CD4-positive, alpha-beta memory T cell (primary cell): ENCODE data around the gene SLC6A17. TPM values are rescaled to one million over a fixed set of nuclear protein-coding genes. Genes with fewer than 3 reads are reported as not detected.

Experiments
- CTCF ChIA-PET: fragments of 350-600 bp; sonication (Branson Sonifier 250); formaldehyde crosslinking; loops from one replicate; lab custom pipeline; 2021; ENCODE audit warnings: inconsistent platforms; ENCODE audit not compliant: partially characterized antibody; lab: Charles Lee
- POLR2A ChIA-PET: fragments of 350-600 bp; sonication (Branson Sonifier 250); formaldehyde crosslinking; loops from one replicate; lab custom pipeline; 2021; ENCODE audit not compliant: partially characterized antibody; lab: Charles Lee
- DNase-seq, 5 donors: peaks; one replicate each; pipeline versions ENCODE4 v3.0.0 to v3.0.0-alpha.2; 2020 to 2022; ENCODE audit warnings: mixed read lengths in 1 of 5
- H3K27ac ChIP-seq: one replicate; pipeline ENCODE4 v1.7.0; 2013; ENCODE audit warnings: low read depth, low read length
- H3K27me3 ChIP-seq: 2 replicates; pipeline ENCODE4 v1.7.0; 2013; ENCODE audit warnings: mild to moderate bottlenecking, low read length, moderate library complexity; ENCODE audit not compliant: insufficient read depth
- H3K36me3 ChIP-seq: 2 replicates; pipeline ENCODE4 v1.7.0; 2013; ENCODE audit warnings: mild to moderate bottlenecking, low read length, moderate library complexity; ENCODE audit not compliant: insufficient read depth
- H3K4me1 ChIP-seq: 2 replicates; pipeline ENCODE4 v1.7.0; 2013; ENCODE audit warnings: mild to moderate bottlenecking, low read length, moderate library complexity; ENCODE audit not compliant: insufficient read depth
- H3K4me3 ChIP-seq, 2 donors: one replicate each; pipeline ENCODE4 v1.7.0; 2013; ENCODE audit warnings: low read length in 2 of 2, mild to moderate bottlenecking in 1 of 2
- H3K9me3 ChIP-seq, 2 donors: one replicate each; pipeline ENCODE4 v1.7.0; 2013; ENCODE audit warnings: low read length in 2 of 2, control low read depth in 1 of 2; ENCODE audit not compliant: control insufficient read depth in 1 of 2
- H3K27ac Mint-ChIP-seq, 7 donors: one replicate each; pipeline ENCODE4 v1.8.0; 2020 to 2021; ENCODE audit warnings: mixed read lengths in 7 of 7, mild to moderate bottlenecking in 6 of 7, inconsistent platforms in 3 of 7, moderate library complexity in 3 of 7
- H3K27me3 Mint-ChIP-seq, 2 donors: one replicate each; pipeline ENCODE4 v1.8.0; 2020 to 2021; ENCODE audit warnings: mixed read lengths in 2 of 2
- H3K36me3 Mint-ChIP-seq, 2 donors: one replicate each; pipeline ENCODE4 v1.8.0; 2020 to 2021; ENCODE audit warnings: mixed read lengths in 2 of 2, inconsistent platforms in 1 of 2, mild to moderate bottlenecking in 1 of 2
- H3K4me1 Mint-ChIP-seq, 4 donors: one replicate each; pipeline ENCODE4 v1.8.0; 2020 to 2021; ENCODE audit warnings: mixed read lengths in 4 of 4, mild to moderate bottlenecking in 1 of 4
- H3K4me3 Mint-ChIP-seq, 8 donors: one replicate each; pipeline ENCODE4 v1.8.0; 2020 to 2021; ENCODE audit warnings: mixed read lengths in 8 of 8, mild to moderate bottlenecking in 7 of 8, moderate library complexity in 6 of 8, inconsistent platforms in 3 of 8
- H3K9me3 Mint-ChIP-seq, 8 donors: one replicate each; pipeline ENCODE4 v1.8.0; 2020 to 2021; ENCODE audit warnings: mixed read lengths in 8 of 8, mild to moderate bottlenecking in 5 of 8, inconsistent platforms in 3 of 8, moderate library complexity in 1 of 8
- intact Hi-C: fragments of 100-400 bp; cut with micrococcal nuclease; formaldehyde crosslinking; loops from one replicate; pipeline ENCODE4 v1.15.1; 2023
- polyA plus RNA-seq, 2 donors: library from polyadenylated mRNA; unstranded; fragments of 300-500 nt; fragmentation: Illumina TruSeq; gene quantifications; one replicate each; pipeline ENCODE4 v1.2.3, GENCODE V29; 2021
- total RNA-seq, 2 experiments: library from RNA; stranded (reverse); gene quantifications; one replicate each; pipeline ENCODE4 v1.2.3, GENCODE V29; 2021

Gene SLC6A17
- total and polyA plus RNA-seq, 4 experiments from 2014 or later: not detected

- peaks cover 0 to 3% (median under 1%) of the 10 kb centered on the region in 4 donors for H3K4me1 Mint-ChIP-seq
- no peaks in the 10 kb centered on the region for H3K9me3 Mint-ChIP-seq
- no peak for DNase-seq
- no peak overlapping the region for H3K27ac Mint-ChIP-seq
- intact Hi-C loops: no loop called here
- ChIA-PET CTCF (interaction anchor here (2.3 to 4.0 kb wide), 3 partner anchors 13 to 265 kb away, joined by 6 to 25 read pairs (median 23); no protein-coding TSS in a partner anchor), POLR2A (no interaction called here)
- H3K4me3 ChIP-seq: no peak overlapping the region
- no peak overlapping the region for H3K4me3 Mint-ChIP-seq
- no peaks in the 10 kb centered on the region for H3K36me3 ChIP-seq
- H3K36me3 Mint-ChIP-seq: no peaks in the 10 kb centered on the region
- H3K27me3 ChIP-seq: no peaks in the 10 kb centered on the region
- no peaks in the 10 kb centered on the region for H3K9me3 ChIP-seq
- H3K27ac ChIP-seq: no peak overlapping the region
- peaks cover 0 to 3% of the 10 kb centered on the region in 2 donors for H3K27me3 Mint-ChIP-seq
- H3K4me1 ChIP-seq: no peaks in the 10 kb centered on the region
Observed at GRCh38 chr1:110195196-110195595, 44.9 kb downstream of the SLC6A17 start.

- no peaks in the 10 kb centered on the region for H3K4me1 ChIP-seq
- H3K27me3 Mint-ChIP-seq: no peaks in the 10 kb centered on the region
- H3K27ac Mint-ChIP-seq: peak overlapping the region in 2 of 7 donors; percentile 56 to 80
- ChIA-PET POLR2A (interaction anchor here (0.9 to 1.6 kb wide), 3 partner anchors 10 to 115 kb away, joined by 3 to 5 read pairs (median 4); no protein-coding TSS in a partner anchor), CTCF (interaction anchor here (0.6 to 3.3 kb wide), 33 partner anchors 8 to 323 kb away, joined by 3 to 49 read pairs (median 4); partner anchors contain the start of gene KCNC4)
- no peaks in the 10 kb centered on the region for H3K9me3 Mint-ChIP-seq
- peak; percentile 53 to 65 (median 63) for DNase-seq
- intact Hi-C loops: loop anchor here (1.0 kb wide), 1 partner anchor 263 kb away; no protein-coding TSS in a partner anchor
- H3K27ac ChIP-seq: no peak overlapping the region
- H3K9me3 ChIP-seq: no peaks in the 10 kb centered on the region
- H3K36me3 Mint-ChIP-seq: no peaks in the 10 kb centered on the region
- H3K4me3 ChIP-seq: no peak overlapping the region
- no peaks in the 10 kb centered on the region for H3K27me3 ChIP-seq
- H3K36me3 ChIP-seq: no peaks in the 10 kb centered on the region
- peaks cover 0 to 3% (median under 1%) of the 10 kb centered on the region in 4 donors for H3K4me1 Mint-ChIP-seq
- H3K4me3 Mint-ChIP-seq: no peak overlapping the region
Observed at GRCh38 chr1:110196917-110197765, 46.8 kb downstream of the SLC6A17 start.

- H3K27ac ChIP-seq: no peak overlapping the region
- H3K27me3 ChIP-seq: no peaks in the 10 kb centered on the region
- no peaks in the 10 kb centered on the region for H3K36me3 ChIP-seq
- no peak overlapping the region for H3K4me3 ChIP-seq
- no peaks in the 10 kb centered on the region for H3K9me3 ChIP-seq
- CTCF ChIA-PET: interaction anchor here (0.8 to 3.3 kb wide), 10 partner anchors 9 to 298 kb away, joined by 3 to 49 read pairs (median 7); no protein-coding TSS in a partner anchor
- H3K36me3 Mint-ChIP-seq: no peaks in the 10 kb centered on the region
- peaks cover 4% of the 10 kb centered on the region for H3K4me1 ChIP-seq
- POLR2A ChIA-PET: interaction anchor here (1.6 kb wide), 1 partner anchor 9 kb away, joined by 3 read pairs; no protein-coding TSS in a partner anchor
- no peak overlapping the region for H3K4me3 Mint-ChIP-seq
- intact Hi-C loops: loop anchor here (1.0 kb wide), 1 partner anchor 262 kb away; no protein-coding TSS in a partner anchor
- no peak overlapping the region for H3K27ac Mint-ChIP-seq
- DNase-seq: no peak
- peaks cover 4 to 5% (median 4%) of the 10 kb centered on the region in 4 donors for H3K4me1 Mint-ChIP-seq
- no peaks in the 10 kb centered on the region for H3K27me3 Mint-ChIP-seq
- H3K9me3 Mint-ChIP-seq: no peaks in the 10 kb centered on the region
Observed at GRCh38 chr1:110197905-110198629, 47.8 kb downstream of the SLC6A17 start.

- no peak for DNase-seq
- Histone ChIP-seq H3K9me3 (no peaks in the 10 kb centered on the region), H3K4me3 (no peak overlapping the region), H3K27me3 (no peaks in the 10 kb centered on the region), H3K36me3 (no peaks in the 10 kb centered on the region), H3K4me1 (peaks cover 10% of the 10 kb centered on the region), H3K27ac (no peak overlapping the region)
- intact Hi-C loops: no loop called here
- Mint-ChIP-seq H3K27me3 (no peaks in the 10 kb centered on the region), H3K36me3 (no peaks in the 10 kb centered on the region), H3K4me3 (no peak overlapping the region), H3K4me1 (peaks cover 9 to 11% (median 10%) of the 10 kb centered on the region in 4 donors), H3K27ac (no peak overlapping the region), H3K9me3 (no peaks in the 10 kb centered on the region)
- ChIA-PET CTCF (interaction anchor here (2.9 to 3.0 kb wide), 2 partner anchors 262 to 297 kb away, joined by 33 to 49 read pairs; no protein-coding TSS in a partner anchor), POLR2A (no interaction called here)
Observed at GRCh38 chr1:110198746-110199145, 48.5 kb downstream of the SLC6A17 start.

GRCh38 chr1:110200190-110200589 is 49.9 kb downstream of the SLC6A17 start:
- Histone ChIP-seq H3K4me3 (no peak overlapping the region), H3K9me3 (no peaks in the 10 kb centered on the region), H3K4me1 (peaks cover 10% of the 10 kb centered on the region), H3K36me3 (no peaks in the 10 kb centered on the region), H3K27me3 (no peaks in the 10 kb centered on the region), H3K27ac (no peak overlapping the region)
- DNase-seq: no peak
- ChIA-PET POLR2A (no interaction called here), CTCF (interaction anchor here (0.9 to 13.7 kb wide), 7 partner anchors 8 to 296 kb away, joined by 3 to 724 read pairs (median 7); no protein-coding TSS in a partner anchor)
- H3K4me1 Mint-ChIP-seq: peaks cover 9 to 18% (median 12%) of the 10 kb centered on the region in 4 donors
- H3K9me3 Mint-ChIP-seq: no peaks in the 10 kb centered on the region
- no peak overlapping the region for H3K27ac Mint-ChIP-seq
- intact Hi-C loops: no loop called here
- H3K36me3 Mint-ChIP-seq: no peaks in the 10 kb centered on the region
- no peak overlapping the region for H3K4me3 Mint-ChIP-seq
- no peaks in the 10 kb centered on the region for H3K27me3 Mint-ChIP-seq

- CTCF ChIA-PET: interaction anchor here (0.6 to 13.7 kb wide), 9 partner anchors 8 to 296 kb away, joined by 3 to 724 read pairs (median 4); no protein-coding TSS in a partner anchor
- POLR2A ChIA-PET: no interaction called here
- Mint-ChIP-seq H3K4me1 (peaks cover 9 to 18% (median 12%) of the 10 kb centered on the region in 4 donors), H3K27ac (peak overlapping the region in 1 of 7 donors; percentile 57), H3K9me3 (no peaks in the 10 kb centered on the region), H3K4me3 (no peak overlapping the region), H3K36me3 (no peaks in the 10 kb centered on the region), H3K27me3 (no peaks in the 10 kb centered on the region)
- no peak overlapping the region for H3K27ac ChIP-seq
- peaks cover 10% of the 10 kb centered on the region for H3K4me1 ChIP-seq
- H3K9me3 ChIP-seq: no peaks in the 10 kb centered on the region
- intact Hi-C loops: no loop called here
- H3K27me3 ChIP-seq: no peaks in the 10 kb centered on the region
- H3K36me3 ChIP-seq: no peaks in the 10 kb centered on the region
- no peak for DNase-seq
- no peak overlapping the region for H3K4me3 ChIP-seq
Observed at GRCh38 chr1:110200666-110201065, 50.4 kb downstream of the SLC6A17 start.
